ENCODE measurements around the gene ZNF436.

DNA sequence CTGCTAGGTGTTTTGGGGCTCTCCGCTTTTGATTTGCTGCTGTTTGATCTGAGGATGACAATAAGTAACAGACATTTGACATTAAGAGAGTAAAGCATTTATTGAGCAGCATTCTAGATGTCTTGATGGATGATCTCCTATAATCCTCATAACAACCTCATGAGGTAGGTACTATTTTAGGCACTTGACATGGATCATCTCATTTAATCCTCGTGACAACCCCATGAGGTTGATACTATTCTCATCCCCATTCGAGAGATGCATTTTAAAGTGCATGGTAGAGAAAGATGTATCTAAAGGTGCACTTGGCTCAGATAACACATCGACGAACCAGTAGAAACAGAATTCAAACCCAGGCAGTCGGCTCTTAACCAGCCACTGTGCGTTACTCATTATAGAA is 28.3 kb upstream of the ZNF436 start:
- no peak for TF ChIP-seq SRSF9 (IDR thresholded peaks at IDR 0.05; ENCODE audit: borderline replicate concordance, insufficient read depth, low read depth, low read length, poor library complexity, severe bottlenecking)
- TF ChIP-seq ZZZ3 (CRISPR knock-in tag; IDR thresholded peaks at IDR 0.05; ENCODE audit: borderline replicate concordance), result no peak
- no peak for TF ChIP-seq ZNF256 (CRISPR knock-in tag; conservative IDR thresholded peaks at IDR 0.05)
- TF ChIP-seq, protein P1, sequence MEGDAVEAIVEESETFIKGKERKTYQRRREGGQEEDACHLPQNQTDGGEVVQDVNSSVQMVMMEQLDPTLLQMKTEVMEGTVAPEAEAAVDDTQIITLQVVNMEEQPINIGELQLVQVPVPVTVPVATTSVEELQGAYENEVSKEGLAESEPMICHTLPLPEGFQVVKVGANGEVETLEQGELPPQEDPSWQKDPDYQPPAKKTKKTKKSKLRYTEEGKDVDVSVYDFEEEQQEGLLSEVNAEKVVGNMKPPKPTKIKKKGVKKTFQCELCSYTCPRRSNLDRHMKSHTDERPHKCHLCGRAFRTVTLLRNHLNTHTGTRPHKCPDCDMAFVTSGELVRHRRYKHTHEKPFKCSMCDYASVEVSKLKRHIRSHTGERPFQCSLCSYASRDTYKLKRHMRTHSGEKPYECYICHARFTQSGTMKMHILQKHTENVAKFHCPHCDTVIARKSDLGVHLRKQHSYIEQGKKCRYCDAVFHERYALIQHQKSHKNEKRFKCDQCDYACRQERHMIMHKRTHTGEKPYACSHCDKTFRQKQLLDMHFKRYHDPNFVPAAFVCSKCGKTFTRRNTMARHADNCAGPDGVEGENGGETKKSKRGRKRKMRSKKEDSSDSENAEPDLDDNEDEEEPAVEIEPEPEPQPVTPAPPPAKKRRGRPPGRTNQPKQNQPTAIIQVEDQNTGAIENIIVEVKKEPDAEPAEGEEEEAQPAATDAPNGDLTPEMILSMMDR (CRISPR knock-in tag; IDR thresholded peaks at IDR 0.05), result no peak
- TF ChIP-seq, protein P2, sequence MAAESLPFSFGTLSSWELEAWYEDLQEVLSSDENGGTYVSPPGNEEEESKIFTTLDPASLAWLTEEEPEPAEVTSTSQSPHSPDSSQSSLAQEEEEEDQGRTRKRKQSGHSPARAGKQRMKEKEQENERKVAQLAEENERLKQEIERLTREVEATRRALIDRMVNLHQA (CRISPR knock-in tag; IDR thresholded peaks at IDR 0.05), result no peak

Measured in HepG2 (cell line).